ENCODE results near the gene DSCAML1.

DNA sequence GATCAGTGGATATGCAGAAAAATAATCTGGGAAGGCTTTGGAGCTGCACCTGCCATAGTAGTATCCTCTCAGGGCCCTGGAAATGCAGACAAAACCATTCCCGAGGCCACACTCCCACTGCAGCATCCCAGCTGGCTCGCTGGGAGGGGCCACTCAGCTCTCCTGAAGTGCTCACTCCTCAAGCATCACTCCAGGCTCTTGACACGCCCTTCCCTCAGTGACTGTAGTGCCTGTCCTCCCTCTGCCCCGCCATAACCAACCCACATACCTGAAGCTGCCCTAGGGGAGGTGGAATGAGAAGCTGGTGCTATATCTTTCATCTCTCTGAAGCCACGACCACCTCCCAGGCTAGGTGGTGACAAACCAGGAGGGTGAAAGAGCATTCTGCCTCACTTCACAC lies 4.8 kb downstream of the DSCAML1 start:
- TF ChIP-seq, protein P1, sequence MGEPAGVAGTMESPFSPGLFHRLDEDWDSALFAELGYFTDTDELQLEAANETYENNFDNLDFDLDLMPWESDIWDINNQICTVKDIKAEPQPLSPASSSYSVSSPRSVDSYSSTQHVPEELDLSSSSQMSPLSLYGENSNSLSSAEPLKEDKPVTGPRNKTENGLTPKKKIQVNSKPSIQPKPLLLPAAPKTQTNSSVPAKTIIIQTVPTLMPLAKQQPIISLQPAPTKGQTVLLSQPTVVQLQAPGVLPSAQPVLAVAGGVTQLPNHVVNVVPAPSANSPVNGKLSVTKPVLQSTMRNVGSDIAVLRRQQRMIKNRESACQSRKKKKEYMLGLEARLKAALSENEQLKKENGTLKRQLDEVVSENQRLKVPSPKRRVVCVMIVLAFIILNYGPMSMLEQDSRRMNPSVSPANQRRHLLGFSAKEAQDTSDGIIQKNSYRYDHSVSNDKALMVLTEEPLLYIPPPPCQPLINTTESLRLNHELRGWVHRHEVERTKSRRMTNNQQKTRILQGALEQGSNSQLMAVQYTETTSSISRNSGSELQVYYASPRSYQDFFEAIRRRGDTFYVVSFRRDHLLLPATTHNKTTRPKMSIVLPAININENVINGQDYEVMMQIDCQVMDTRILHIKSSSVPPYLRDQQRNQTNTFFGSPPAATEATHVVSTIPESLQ (CRISPR knock-in tag; IDR thresholded peaks at IDR 0.05) = no peak
- TF ChIP-seq, protein P2, sequence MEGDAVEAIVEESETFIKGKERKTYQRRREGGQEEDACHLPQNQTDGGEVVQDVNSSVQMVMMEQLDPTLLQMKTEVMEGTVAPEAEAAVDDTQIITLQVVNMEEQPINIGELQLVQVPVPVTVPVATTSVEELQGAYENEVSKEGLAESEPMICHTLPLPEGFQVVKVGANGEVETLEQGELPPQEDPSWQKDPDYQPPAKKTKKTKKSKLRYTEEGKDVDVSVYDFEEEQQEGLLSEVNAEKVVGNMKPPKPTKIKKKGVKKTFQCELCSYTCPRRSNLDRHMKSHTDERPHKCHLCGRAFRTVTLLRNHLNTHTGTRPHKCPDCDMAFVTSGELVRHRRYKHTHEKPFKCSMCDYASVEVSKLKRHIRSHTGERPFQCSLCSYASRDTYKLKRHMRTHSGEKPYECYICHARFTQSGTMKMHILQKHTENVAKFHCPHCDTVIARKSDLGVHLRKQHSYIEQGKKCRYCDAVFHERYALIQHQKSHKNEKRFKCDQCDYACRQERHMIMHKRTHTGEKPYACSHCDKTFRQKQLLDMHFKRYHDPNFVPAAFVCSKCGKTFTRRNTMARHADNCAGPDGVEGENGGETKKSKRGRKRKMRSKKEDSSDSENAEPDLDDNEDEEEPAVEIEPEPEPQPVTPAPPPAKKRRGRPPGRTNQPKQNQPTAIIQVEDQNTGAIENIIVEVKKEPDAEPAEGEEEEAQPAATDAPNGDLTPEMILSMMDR (IDR thresholded peaks at IDR 0.05 in 2 of 3, conservative IDR thresholded peaks at IDR 0.05 in 1 of 3; ENCODE audit: insufficient read depth in 2 of 3, low read depth in 1 of 3, low read length in 3 of 3) = no peak
- TF ChIP-seq MAFK (IDR thresholded peaks at IDR 0.05; ENCODE audit: low read length) = no peak
- no peak for TF ChIP-seq SP1 (CRISPR knock-in tag; IDR thresholded peaks at IDR 0.05)
- no peak for TF ChIP-seq NFE2L1 (tag; IDR thresholded peaks at IDR 0.05; ENCODE audit: borderline replicate concordance, low read depth)
- TF ChIP-seq ZNF384 (IDR thresholded peaks at IDR 0.05; ENCODE audit: low read depth, low read length) = no peak
- TF ChIP-seq ZNF146 (CRISPR knock-in tag; IDR thresholded peaks at IDR 0.05; ENCODE audit: unreplicated experiment) = no peak
- TF ChIP-seq EZH2 (IDR thresholded peaks at IDR 0.05; ENCODE audit: borderline replicate concordance, low read depth, low read length) = no peak
- no peak for TF ChIP-seq JUN (IDR thresholded peaks at IDR 0.05; ENCODE audit: borderline replicate concordance, low read depth, low read length)
- no peak for TF ChIP-seq JUN (CRISPR knock-in tag; IDR thresholded peaks at IDR 0.05; ENCODE audit: borderline replicate concordance)

All from K562 (cell line).